Measurements from ENCODE around the gene GNMT.

The GNMT gene

GRCh38 chr6:43013097-43013842 is 52.7 kb downstream of the GNMT start:
- no peak for DNase-seq (ENCODE audit: low read depth in 1 of 2, low spot score in 1 of 2)
